CD4-positive, alpha-beta T cell (primary cell): Measurements from ENCODE around the gene PEX13. TPM values are rescaled to one million over a fixed set of nuclear protein-coding genes. Genes with fewer than 3 reads are reported as not detected.

Experiments used
- ATAC-seq: fragments of 200-7000 bp; cut with Tn5 transposase; one replicate; pipeline ENCODE4 v1.10.0; 2022; ENCODE audit warnings: mild to moderate bottlenecking; ENCODE audit not compliant: poor library complexity
- CTCF ChIA-PET: fragments of 350-600 bp; sonication (Branson Sonifier 250); formaldehyde crosslinking; loops from one replicate; lab custom pipeline; 2021; ENCODE audit warnings: antibody characterized with exemption, inconsistent platforms; lab: Charles Lee
- POLR2A ChIA-PET: fragments of 350-600 bp; sonication (Branson Sonifier 250); formaldehyde crosslinking; loops from one replicate; lab custom pipeline; 2021; ENCODE audit warnings: antibody characterized with exemption, inconsistent platforms; lab: Charles Lee
- DNase-seq, 14 experiments: peaks; one replicate each; pipeline ENCODE4 v3.0.0-alpha.2; 2013 to 2020; ENCODE audit warnings: mixed read lengths in 2 of 14
- H3K27ac ChIP-seq, 2 donors: one replicate each; pipeline versions ENCODE4 v1.5.1 to v1.7.0; 2013; ENCODE audit warnings: low read length in 2 of 2, low read depth in 1 of 2, mild to moderate bottlenecking in 1 of 2
- H3K27me3 ChIP-seq, 2 experiments: 1 replicate in 1 of 2; 2 replicates in 1 of 2; pipeline versions ENCODE4 v1.6.1 to v1.7.0; 2013; ENCODE audit warnings: low read length in 2 of 2, control low read depth in 1 of 2, mild to moderate bottlenecking in 1 of 2, moderate library complexity in 1 of 2; ENCODE audit not compliant: insufficient read depth in 2 of 2, control insufficient read depth in 1 of 2
- H3K36me3 ChIP-seq: one replicate; pipeline ENCODE4 v1.6.1; 2013; ENCODE audit warnings: low read length, control low read depth; ENCODE audit not compliant: insufficient read depth
- H3K4me1 ChIP-seq: one replicate; pipeline ENCODE4 v1.6.1; 2013; ENCODE audit warnings: low read length, control low read depth; ENCODE audit not compliant: insufficient read depth
- H3K4me3 ChIP-seq: one replicate; pipeline ENCODE4 v1.5.1; 2013; ENCODE audit warnings: mild to moderate bottlenecking, low read length, moderate library complexity
- H3K9me3 ChIP-seq, 2 experiments: 1 replicate in 1 of 2; 2 replicates in 1 of 2; pipeline versions ENCODE4 v1.6.1 to v1.7.0; 2013; ENCODE audit warnings: low read length in 2 of 2, mild to moderate bottlenecking in 2 of 2, control low read depth in 1 of 2, moderate library complexity in 1 of 2; ENCODE audit not compliant: control insufficient read depth in 1 of 2, insufficient read depth in 1 of 2
- H3K27ac Mint-ChIP-seq: one replicate; pipeline ENCODE4 v1.8.0; 2020; ENCODE audit warnings: mixed read lengths
- H3K27me3 Mint-ChIP-seq: one replicate; pipeline ENCODE4 v1.8.0; 2021; ENCODE audit warnings: mixed read lengths
- H3K36me3 Mint-ChIP-seq: one replicate; pipeline ENCODE4 v1.8.0; 2021; ENCODE audit warnings: low read depth, mixed read lengths
- H3K4me1 Mint-ChIP-seq: one replicate; pipeline ENCODE4 v1.8.0; 2021; ENCODE audit warnings: low read depth, mixed read lengths
- H3K4me3 Mint-ChIP-seq: one replicate; pipeline ENCODE4 v1.8.0; 2020; ENCODE audit warnings: mild to moderate bottlenecking, mixed read lengths
- H3K9me3 Mint-ChIP-seq: one replicate; pipeline ENCODE4 v1.8.0; 2020; ENCODE audit warnings: mixed read lengths
- intact Hi-C, 2 experiments: fragments of 100-400 bp; cut with DNase I in 1 of 2; cut with micrococcal nuclease in 1 of 2; formaldehyde crosslinking; loops; one replicate each; pipeline versions ENCODE4 v1.15.1 to v1.9.0; 2023 to 2025; cut with DNase I, micrococcal nuclease
- polyA plus RNA-seq, 2 donors: library from polyadenylated mRNA; unstranded; fragments of 120-200 nt; gene quantifications; one replicate each; pipeline ENCODE4 v1.2.1, GENCODE V29; 2013
- total RNA-seq, 174 experiments: library from RNA in 2 of 174; stranded (reverse) in 2 of 174; gene quantifications; one replicate each; pipeline ENCODE4 v1.2.3 and lab custom pipeline; 2021 to 2026
- TF ChIP-seq, protein P1 (sequence below): fragments of 200-600 bp; IDR thresholded peaks from one replicate; pipeline ENCODE4 v1.8.0; 2022; ENCODE audit warnings: antibody characterized with exemption, mild to moderate bottlenecking

PEX13 gene, protein sequence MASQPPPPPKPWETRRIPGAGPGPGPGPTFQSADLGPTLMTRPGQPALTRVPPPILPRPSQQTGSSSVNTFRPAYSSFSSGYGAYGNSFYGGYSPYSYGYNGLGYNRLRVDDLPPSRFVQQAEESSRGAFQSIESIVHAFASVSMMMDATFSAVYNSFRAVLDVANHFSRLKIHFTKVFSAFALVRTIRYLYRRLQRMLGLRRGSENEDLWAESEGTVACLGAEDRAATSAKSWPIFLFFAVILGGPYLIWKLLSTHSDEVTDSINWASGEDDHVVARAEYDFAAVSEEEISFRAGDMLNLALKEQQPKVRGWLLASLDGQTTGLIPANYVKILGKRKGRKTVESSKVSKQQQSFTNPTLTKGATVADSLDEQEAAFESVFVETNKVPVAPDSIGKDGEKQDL
- total RNA-seq (10 to 100 TPM in 1 of 2 experiments, 1 to 10 TPM in 1; 8.6 to 12.2 TPM), total RNA-seq (lab: John Stamatoyannopoulos, UW) (17.0 to 56.7 (median 41.9) reads per million in 172 experiments)
- 12.7 TPM for polyA plus RNA-seq (2013, experiment 1 of 2)
- 12.3 TPM for polyA plus RNA-seq (2013, experiment 2 of 2)

GRCh38 chr2:61017556-61018317 is at the start of gene PEX13, which contains the start of gene PUS10:
Gene PEX13 (plus strand): TSS chr2:61017720. CDS start chr2:61017760, 40 bp downstream.
Gene PUS10 (minus strand): TSS chr2:61018255. CDS start chr2:61011890, 6,365 bp downstream.
- POLR2A ChIA-PET = interaction anchor here (1.0 to 2.4 kb wide), 6 partner anchors 9 to 262 kb away, joined by 3 to 11 read pairs (median 6); partner anchors contain the start of genes PAPOLG and REL
- DNase-seq = peak in 13 of 14 experiments; percentile 33 to 76 (median 49)

GRCh38 chr2:60972889-60973656 is 44.4 kb upstream of the PEX13 start:
- H3K36me3 ChIP-seq = no peaks in the 10 kb centered on the region
- POLR2A ChIA-PET = no interaction called here
- Mint-ChIP-seq H3K9me3 (no peaks in the 10 kb centered on the region), H3K27ac (no peak overlapping the region), H3K4me3 (no peak overlapping the region), H3K36me3 (no peaks in the 10 kb centered on the region), H3K27me3 (no peaks in the 10 kb centered on the region), H3K4me1 (peaks cover 26% of the 10 kb centered on the region)
- intact Hi-C loops = no loop called here
- no peak overlapping the region for H3K4me3 ChIP-seq
- no peak overlapping the region for H3K27ac ChIP-seq
- ATAC-seq = no peak
- H3K4me1 ChIP-seq = peaks cover 4% of the 10 kb centered on the region
- H3K27me3 ChIP-seq = no peaks in the 10 kb centered on the region
- CTCF ChIA-PET = interaction anchor here (0.7 kb wide), 1 partner anchor 136 kb away, joined by 3 read pairs; no protein-coding TSS in a partner anchor
- TF ChIP-seq, protein P1, sequence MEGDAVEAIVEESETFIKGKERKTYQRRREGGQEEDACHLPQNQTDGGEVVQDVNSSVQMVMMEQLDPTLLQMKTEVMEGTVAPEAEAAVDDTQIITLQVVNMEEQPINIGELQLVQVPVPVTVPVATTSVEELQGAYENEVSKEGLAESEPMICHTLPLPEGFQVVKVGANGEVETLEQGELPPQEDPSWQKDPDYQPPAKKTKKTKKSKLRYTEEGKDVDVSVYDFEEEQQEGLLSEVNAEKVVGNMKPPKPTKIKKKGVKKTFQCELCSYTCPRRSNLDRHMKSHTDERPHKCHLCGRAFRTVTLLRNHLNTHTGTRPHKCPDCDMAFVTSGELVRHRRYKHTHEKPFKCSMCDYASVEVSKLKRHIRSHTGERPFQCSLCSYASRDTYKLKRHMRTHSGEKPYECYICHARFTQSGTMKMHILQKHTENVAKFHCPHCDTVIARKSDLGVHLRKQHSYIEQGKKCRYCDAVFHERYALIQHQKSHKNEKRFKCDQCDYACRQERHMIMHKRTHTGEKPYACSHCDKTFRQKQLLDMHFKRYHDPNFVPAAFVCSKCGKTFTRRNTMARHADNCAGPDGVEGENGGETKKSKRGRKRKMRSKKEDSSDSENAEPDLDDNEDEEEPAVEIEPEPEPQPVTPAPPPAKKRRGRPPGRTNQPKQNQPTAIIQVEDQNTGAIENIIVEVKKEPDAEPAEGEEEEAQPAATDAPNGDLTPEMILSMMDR = no peak
- no peak for DNase-seq
- peaks cover 0 to 6% of the 10 kb centered on the region in 2 experiments for H3K9me3 ChIP-seq

More at GRCh38 chr2:61017556-61018317, at the start of gene PEX13, which contains the start of gene PUS10:
- peak within 1 kb of the TSS; percentile 64 for H3K4me3 ChIP-seq
- Mint-ChIP-seq H3K27ac (peak within 1 kb of the TSS; percentile 89), H3K36me3 (peaks cover 34% of the 10 kb centered on the region), H3K9me3 (no peaks in the 10 kb centered on the region), H3K27me3 (no peaks in the 10 kb centered on the region), H3K4me1 (peaks cover 50% of the 10 kb centered on the region), H3K4me3 (peak within 1 kb of the TSS; percentile 100)
- peaks cover 5% of the 10 kb centered on the region for H3K36me3 ChIP-seq
- H3K4me1 ChIP-seq = peaks cover 10% of the 10 kb centered on the region
- intact Hi-C loops = loop anchor here (1.0 to 10.0 kb wide), 5 partner anchors 48 to 161 kb away; partner anchors contain the start of gene SANBR (in 2 of the 2)
- no peaks in the 10 kb centered on the region for H3K27me3 ChIP-seq
- ATAC-seq = peak; percentile 76
- no peaks in the 10 kb centered on the region for H3K9me3 ChIP-seq
- TF ChIP-seq, protein P1 = no peak
- CTCF ChIA-PET = interaction anchor here (0.6 to 2.0 kb wide), 2 partner anchors 212 to 841 kb away, joined by 3 to 4 read pairs; no protein-coding TSS in a partner anchor
- H3K27ac ChIP-seq = peak within 1 kb of the TSS; percentile 71 to 85
